Epithelial cell of esophagus (primary cell): ENCODE results near the gene CD151.

Source experiments
- DNase-seq: peaks from one replicate; pipeline ENCODE4 v3.0.0; 2010; ENCODE audit warnings: low read depth
- H3K4me3 ChIP-seq: 2 replicates; pipeline ENCODE4 v1.5.1; 2011; ENCODE audit warnings: mild to moderate bottlenecking, low read length, control low read depth
- TF ChIP-seq, protein P1 (sequence below): IDR thresholded peaks from 2 replicates; pipeline ENCODE4 v1.5.1; 2011; ENCODE audit warnings: low read depth, mild to moderate bottlenecking, low read length, control low read depth, inconsistent platforms; ENCODE audit not compliant: insufficient read depth; ENCODE audit errors: missing control alignments

CD151 gene

GRCh38 chr11:871472-871871, 38.7 kb downstream of the CD151 start:
- TF ChIP-seq, protein P1, sequence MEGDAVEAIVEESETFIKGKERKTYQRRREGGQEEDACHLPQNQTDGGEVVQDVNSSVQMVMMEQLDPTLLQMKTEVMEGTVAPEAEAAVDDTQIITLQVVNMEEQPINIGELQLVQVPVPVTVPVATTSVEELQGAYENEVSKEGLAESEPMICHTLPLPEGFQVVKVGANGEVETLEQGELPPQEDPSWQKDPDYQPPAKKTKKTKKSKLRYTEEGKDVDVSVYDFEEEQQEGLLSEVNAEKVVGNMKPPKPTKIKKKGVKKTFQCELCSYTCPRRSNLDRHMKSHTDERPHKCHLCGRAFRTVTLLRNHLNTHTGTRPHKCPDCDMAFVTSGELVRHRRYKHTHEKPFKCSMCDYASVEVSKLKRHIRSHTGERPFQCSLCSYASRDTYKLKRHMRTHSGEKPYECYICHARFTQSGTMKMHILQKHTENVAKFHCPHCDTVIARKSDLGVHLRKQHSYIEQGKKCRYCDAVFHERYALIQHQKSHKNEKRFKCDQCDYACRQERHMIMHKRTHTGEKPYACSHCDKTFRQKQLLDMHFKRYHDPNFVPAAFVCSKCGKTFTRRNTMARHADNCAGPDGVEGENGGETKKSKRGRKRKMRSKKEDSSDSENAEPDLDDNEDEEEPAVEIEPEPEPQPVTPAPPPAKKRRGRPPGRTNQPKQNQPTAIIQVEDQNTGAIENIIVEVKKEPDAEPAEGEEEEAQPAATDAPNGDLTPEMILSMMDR: no peak
- H3K4me3 ChIP-seq: no peak overlapping the region
- DNase-seq: no peak

GRCh38 chr11:872799-873198, 40.0 kb downstream of the CD151 start:
- TF ChIP-seq, protein P1: no peak
- no peak for DNase-seq
- no peak overlapping the region for H3K4me3 ChIP-seq

DNA sequence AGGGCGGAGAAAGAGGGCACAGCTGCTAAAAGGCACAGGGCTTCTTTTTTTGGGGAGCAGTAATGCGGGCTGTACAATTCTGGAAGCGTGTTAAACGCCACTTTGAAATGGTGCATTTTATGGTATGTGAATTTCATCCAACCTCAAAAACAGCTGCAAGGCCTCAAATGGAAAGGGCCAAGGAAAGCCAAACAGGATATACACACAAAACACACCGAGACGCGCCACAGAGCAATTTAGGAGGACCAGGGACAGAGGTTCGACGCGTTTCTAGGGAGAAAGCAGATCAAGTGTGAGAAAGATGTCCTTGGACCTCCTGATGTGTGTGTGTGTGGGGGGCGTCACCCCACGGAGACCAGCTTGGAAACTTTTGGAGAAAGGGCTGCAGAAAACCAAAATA, 41.0 kb downstream of the CD151 start:
- TF ChIP-seq, protein P1: no peak
- DNase-seq: no peak

DNA sequence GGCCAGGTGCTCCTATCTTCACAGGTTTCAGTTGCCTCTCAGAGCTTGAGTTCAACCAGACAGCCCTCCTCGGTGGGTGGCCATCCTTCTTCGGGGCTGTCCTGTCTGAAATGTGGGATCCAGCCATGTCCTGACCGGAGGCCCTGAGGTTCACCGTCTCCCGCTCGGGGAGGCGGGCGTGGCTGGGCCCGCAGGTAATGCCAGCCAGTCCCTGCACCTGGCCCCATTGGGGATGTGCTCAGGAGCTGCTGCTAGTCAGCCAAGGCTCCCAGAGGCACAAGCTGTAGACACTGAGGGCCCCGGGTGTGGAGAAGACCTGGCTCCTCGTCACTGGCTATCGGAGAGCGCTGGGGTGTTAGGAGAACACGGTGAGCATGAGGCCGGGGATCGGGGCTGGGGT, 42.5 kb downstream of the CD151 start:
- no peak for DNase-seq
- H3K4me3 ChIP-seq: no peak overlapping the region

More for the DNA sequence above, 41.0 kb downstream of the CD151 start:
- no peak overlapping the region for H3K4me3 ChIP-seq

DNA sequence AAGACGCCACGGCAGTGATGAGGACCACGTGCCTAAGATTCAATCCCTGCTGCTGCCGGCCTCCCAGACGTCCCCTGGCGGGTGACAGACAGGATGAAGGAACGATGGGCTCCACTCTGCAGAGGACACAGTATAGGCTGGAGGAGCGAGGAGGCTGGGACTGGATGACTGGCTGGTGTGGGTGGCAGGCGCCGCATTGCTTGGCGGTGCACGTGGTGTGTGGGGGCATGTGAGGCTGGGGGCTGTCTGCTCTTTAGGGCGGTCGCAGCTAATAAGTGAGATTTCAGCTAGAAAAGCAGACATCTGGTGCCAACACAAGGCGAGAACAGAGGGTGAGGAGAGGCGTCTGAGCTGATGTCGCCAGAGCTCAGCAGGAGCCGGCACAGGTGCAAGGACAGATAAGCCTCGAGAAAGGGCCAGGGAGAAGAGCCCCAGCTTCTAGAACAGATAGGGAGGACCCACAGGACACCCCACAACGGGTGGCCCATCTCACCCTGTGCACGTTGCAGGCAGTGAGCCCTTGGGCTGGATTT, 43.1 kb downstream of the CD151 start:
- TF ChIP-seq, protein P1: no peak
- no peak for DNase-seq
- no peak overlapping the region for H3K4me3 ChIP-seq

More for the DNA sequence above, 42.5 kb downstream of the CD151 start:
- TF ChIP-seq, protein P1: no peak

DNA sequence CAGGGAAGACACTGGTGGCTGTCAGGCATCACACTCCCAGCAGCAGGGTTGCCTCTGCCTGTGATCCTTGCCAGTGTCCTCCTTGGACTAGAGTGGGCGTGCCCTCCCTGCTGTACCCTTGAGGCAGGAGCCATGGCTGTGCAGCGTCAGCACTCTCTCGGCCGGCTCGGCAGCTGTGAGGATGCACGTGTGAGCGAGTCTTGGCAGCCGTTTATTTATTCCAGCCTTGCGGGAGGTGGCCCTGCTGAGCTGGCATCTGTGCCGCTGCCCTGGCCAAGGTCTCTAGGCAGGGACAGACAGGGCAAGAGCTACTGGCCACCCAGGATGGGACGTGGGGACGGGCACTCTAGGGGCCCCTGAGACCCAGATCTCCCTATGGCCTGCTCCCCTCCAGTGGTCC, 43.8 kb downstream of the CD151 start:
- DNase-seq: no peak
- no peak overlapping the region for H3K4me3 ChIP-seq
- TF ChIP-seq, protein P1: no peak

DNA sequence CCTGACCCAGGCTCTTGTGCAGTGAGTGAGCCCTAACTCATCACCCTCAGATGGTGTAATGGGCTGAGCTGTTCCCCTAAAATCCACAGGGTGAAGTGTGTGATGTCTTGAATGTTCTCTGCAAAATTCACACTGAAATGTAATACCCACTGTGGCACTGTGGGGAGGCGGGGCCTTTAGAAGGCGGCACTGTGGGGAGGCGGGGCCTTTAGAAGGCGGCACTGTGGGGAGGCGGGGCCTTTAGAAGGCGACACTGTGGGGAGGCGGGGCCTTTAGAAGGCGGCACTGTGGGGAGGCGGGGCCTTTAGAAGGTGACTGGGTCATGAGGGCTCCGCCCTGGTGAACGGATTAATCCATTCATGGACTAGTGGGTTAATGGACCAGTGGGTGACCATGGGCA, 44.8 kb downstream of the CD151 start:
- no peak overlapping the region for H3K4me3 ChIP-seq
- TF ChIP-seq, protein P1: no peak
- DNase-seq: peak; percentile 36
